C1 segment of cervical spinal cord (tissue), 14 donors: ENCODE data around the gene CORO1C.
"Not testable (repeated sequence)": the region's sequence is repeated elsewhere in the genome, so short reads cannot be mapped to it uniquely, and the experiment has no call there.

Source experiments
- DNase-seq, 14 donors: peaks; one replicate each; lab custom pipeline; 2025; lab: John Stamatoyannopoulos, UW

CORO1C gene

GRCh38 chr12:108731105-108731865 is at the start of gene CORO1C:
TSS of gene CORO1C (minus strand) at chr12:108731518. CDS start at chr12:108701318, 30,200 bp downstream.
- peak; percentile 50 to 98 (median 93) for DNase-seq

GRCh38 chr12:108779998-108780688 is 48.8 kb upstream of the CORO1C start:
- DNase-seq = no peak

GRCh38 chr12:108778053-108778452 is 46.7 kb upstream of the CORO1C start:
- no peak for DNase-seq

- DNase-seq = no peak
Measured at GRCh38 chr12:108777156-108777555, 45.8 kb upstream of the CORO1C start.

- DNase-seq = peak in 6 of 14 donors; percentile 19 to 69 (median 39)
Measured at GRCh38 chr12:108773798-108774788, 42.8 kb upstream of the CORO1C start.

- no peak for DNase-seq
Measured at GRCh38 chr12:108772891-108773797, 41.8 kb upstream of the CORO1C start.

- DNase-seq = no peak
Measured at GRCh38 chr12:108772247-108772646, 40.9 kb upstream of the CORO1C start.

- not testable (repeated sequence) for DNase-seq
Measured at GRCh38 chr12:108771835-108772234, 40.5 kb upstream of the CORO1C start.

GRCh38 chr12:108770963-108771362 is 39.6 kb upstream of the CORO1C start:
- DNase-seq = no peak

GRCh38 chr12:108770269-108770829 is 39.0 kb upstream of the CORO1C start:
- DNase-seq = no peak

- peak in 1 of 14 donors; percentile 5 for DNase-seq
Measured at GRCh38 chr12:108768591-108769500, 37.5 kb upstream of the CORO1C start.

- no peak for DNase-seq
Measured at GRCh38 chr12:108766294-108766693, 35.0 kb upstream of the CORO1C start.

GRCh38 chr12:108765289-108765764 is 34.0 kb upstream of the CORO1C start:
- no peak for DNase-seq

- DNase-seq = no peak
Measured at GRCh38 chr12:108764540-108765288, 33.4 kb upstream of the CORO1C start.

GRCh38 chr12:108761226-108761625 is 29.9 kb upstream of the CORO1C start:
- DNase-seq = no peak

GRCh38 chr12:108759924-108760323 is 28.6 kb upstream of the CORO1C start:
- no peak for DNase-seq

- no peak for DNase-seq
Measured at GRCh38 chr12:108757856-108758255, 26.5 kb upstream of the CORO1C start.

GRCh38 chr12:108756421-108756820 is 25.1 kb upstream of the CORO1C start:
- no peak for DNase-seq
